ENCODE measurements around the gene PRPH. TPM values are rescaled to one million over a fixed set of nuclear protein-coding genes. Genes with fewer than 3 reads are reported as not detected.
"Not testable (repeated sequence)": the region's sequence is repeated elsewhere in the genome, so short reads cannot be mapped to it uniquely, and the experiment has no call there.

Gene PRPH
- total and polyA plus RNA-seq, 9 donors = 0.15 to 1.8 (median 0.34) TPM

DNA sequence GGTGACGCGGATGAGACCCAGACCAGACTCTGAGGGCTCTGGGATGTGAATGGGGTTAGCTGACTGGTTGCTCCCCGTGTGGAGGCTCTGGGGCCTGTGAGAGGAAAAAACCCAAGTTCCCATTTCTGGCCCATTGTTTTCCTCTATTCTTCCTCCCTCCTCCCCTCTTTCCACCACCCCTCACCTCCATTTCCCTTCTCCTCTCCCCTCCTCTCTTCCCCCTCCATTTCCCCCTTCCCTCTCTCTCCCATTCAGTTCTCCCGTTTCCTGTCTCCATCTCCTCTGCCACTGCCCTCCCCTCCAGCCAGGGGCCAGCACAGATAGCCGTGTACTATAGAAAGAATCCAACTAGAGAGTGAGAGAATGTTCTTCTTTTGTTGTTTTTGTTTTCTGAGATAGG, 12.6 kb upstream of the PRPH start:
- H3K9me3 ChIP-seq = no peaks in the 10 kb centered on the region
- intact Hi-C loops (cut with DNase I) = loop anchor here in 1 of 4 donors (10.0 kb wide), 1 partner anchor 242 kb away; no protein-coding TSS in a partner anchor
- H3K4me3 ChIP-seq = no peak overlapping the region
- no peaks in the 10 kb centered on the region for H3K4me1 ChIP-seq (ENCODE audit: insufficient read depth)
- DNase-seq = no peak
- H3K36me3 ChIP-seq = no peaks in the 10 kb centered on the region
- 68 to 73% (median 68%) methylated on average over 5 of the region's 5 CpGs for WGBS, 3 donors
- H3K27me3 ChIP-seq = no peaks in the 10 kb centered on the region
- H3K27ac ChIP-seq = no peak overlapping the region
- no peak for TF ChIP-seq EP300 (IDR thresholded peaks at IDR 0.05)
- no peak for TF ChIP-seq POLR2A (IDR thresholded peaks at IDR 0.05)
- TF ChIP-seq, protein P1, sequence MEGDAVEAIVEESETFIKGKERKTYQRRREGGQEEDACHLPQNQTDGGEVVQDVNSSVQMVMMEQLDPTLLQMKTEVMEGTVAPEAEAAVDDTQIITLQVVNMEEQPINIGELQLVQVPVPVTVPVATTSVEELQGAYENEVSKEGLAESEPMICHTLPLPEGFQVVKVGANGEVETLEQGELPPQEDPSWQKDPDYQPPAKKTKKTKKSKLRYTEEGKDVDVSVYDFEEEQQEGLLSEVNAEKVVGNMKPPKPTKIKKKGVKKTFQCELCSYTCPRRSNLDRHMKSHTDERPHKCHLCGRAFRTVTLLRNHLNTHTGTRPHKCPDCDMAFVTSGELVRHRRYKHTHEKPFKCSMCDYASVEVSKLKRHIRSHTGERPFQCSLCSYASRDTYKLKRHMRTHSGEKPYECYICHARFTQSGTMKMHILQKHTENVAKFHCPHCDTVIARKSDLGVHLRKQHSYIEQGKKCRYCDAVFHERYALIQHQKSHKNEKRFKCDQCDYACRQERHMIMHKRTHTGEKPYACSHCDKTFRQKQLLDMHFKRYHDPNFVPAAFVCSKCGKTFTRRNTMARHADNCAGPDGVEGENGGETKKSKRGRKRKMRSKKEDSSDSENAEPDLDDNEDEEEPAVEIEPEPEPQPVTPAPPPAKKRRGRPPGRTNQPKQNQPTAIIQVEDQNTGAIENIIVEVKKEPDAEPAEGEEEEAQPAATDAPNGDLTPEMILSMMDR (IDR thresholded peaks at IDR 0.05) = no peak

DNA sequence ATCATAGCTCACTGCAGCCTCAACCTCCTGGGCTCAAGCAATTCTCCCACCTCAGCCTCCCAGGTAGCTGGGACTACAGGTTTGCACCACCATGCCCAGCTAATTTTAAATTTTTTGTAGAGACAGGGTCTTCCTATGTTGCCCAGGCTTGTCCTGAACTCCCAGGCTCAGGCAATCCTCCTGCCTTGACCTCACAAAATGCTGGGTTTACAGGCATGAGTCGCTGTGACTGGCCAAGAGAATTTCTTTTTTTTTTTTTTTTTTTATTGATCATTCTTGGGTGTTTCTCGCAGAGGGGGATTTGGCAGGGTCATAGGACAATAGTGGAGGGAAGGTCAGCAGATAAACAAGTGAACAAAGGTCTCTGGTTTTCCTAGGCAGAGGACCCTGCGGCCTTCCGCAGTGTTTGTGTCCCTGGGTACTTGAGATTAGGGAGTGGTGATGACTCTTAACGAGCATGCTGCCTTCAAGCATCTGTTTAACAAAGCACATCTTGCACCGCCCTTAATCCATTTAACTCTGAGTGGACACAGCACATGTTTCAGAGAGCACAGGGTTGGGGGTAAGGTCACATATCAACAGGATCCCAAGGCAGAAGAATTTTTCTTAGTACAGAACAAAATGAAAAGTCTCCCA, 12.1 kb upstream of the PRPH start:
- H3K36me3 ChIP-seq; H3K27me3 ChIP-seq; DNase-seq; H3K9me3 ChIP-seq; H3K4me3 ChIP-seq; H3K4me1 ChIP-seq (ENCODE audit: insufficient read depth); H3K27ac ChIP-seq: not testable (repeated sequence)
- WGBS, 3 donors = 78 to 88% (median 86%) methylated on average over 1 to 3 of the region's 6 CpGs
- intact Hi-C loops (cut with DNase I) = loop anchor here in 1 of 4 donors (10.0 kb wide), 1 partner anchor 242 kb away; no protein-coding TSS in a partner anchor

DNA sequence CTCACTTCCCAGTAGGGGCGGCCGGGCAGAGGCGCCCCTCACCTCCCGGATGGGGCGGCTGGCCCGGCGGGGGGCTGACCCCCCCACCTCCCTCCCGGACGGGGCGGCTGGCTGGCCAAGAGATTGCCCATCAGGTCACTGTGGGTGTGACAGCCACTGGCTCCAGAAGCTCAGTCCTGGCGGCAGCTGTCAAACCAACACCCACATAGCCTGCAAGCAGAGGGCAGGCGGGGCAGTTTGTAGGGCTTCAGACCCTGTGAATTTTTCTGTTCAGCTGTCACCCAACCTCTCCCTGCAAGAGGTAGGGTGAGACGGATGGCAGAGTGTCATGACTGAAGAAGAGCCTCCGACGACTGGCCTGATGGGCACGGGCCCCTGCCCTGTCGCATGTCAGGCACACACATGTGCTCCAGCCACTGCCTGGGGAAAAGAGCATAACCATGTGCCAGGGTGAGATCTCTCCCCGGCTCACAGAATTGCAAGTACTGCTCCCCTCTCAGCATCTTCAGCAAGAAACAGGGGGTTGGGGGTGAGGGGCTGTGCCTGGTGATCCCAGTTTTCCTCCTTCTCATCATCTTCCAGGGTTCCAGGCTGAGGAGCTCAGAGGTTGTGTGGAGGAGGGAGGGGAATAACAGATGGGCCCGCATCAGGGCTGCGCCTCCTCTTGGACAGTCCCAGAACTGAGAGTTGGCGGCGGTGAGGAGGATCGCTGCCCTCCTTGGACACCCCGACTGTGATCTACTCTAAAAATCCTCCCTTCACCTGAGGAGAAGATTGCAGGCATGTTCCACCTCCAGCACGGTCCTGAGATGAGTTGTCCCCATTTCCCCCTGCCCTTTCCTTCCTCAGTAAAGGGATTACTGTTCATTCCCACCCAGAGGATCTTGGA, 11.2 kb upstream of the PRPH start:
- intact Hi-C loops (cut with DNase I) = loop anchor here in 1 of 4 donors (10.0 kb wide), 1 partner anchor 241 kb away; no protein-coding TSS in a partner anchor
- no peaks in the 10 kb centered on the region for H3K4me1 ChIP-seq (ENCODE audit: insufficient read depth)
- no peaks in the 10 kb centered on the region for H3K9me3 ChIP-seq
- no peaks in the 10 kb centered on the region for H3K36me3 ChIP-seq
- no peak for TF ChIP-seq EP300 (IDR thresholded peaks at IDR 0.05)
- TF ChIP-seq, protein P1 (IDR thresholded peaks at IDR 0.05) = no peak
- no peak for TF ChIP-seq POLR2A (IDR thresholded peaks at IDR 0.05)
- H3K27ac ChIP-seq = no peak overlapping the region
- H3K4me3 ChIP-seq = no peak overlapping the region
- H3K27me3 ChIP-seq = no peaks in the 10 kb centered on the region
- 79 to 85% (median 82%) methylated on average over 19 to 25 of the region's 25 CpGs for WGBS, 3 donors
- DNase-seq = no peak

DNA sequence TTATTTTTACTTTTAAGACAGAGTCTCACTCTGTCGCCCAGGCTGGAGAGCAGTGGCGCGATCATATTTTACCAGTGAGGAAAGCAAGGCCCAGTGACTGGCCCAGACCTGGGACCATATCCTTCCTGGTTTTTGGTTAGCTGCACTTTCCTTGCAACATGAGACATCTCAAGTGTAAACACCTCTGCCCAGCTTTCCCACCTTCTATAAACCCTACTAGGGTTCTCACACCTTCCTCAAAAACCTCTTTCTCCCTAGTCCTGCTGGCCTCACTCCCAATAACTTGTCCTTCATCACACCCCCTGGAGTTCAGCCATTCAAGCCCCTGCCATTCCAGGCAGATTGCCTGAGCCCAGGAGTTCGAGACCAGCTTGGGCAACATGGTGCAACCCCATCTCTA, 10.3 kb upstream of the PRPH start:
- Histone ChIP-seq H3K9me3 (no peaks in the 10 kb centered on the region), H3K27me3 (no peaks in the 10 kb centered on the region), H3K4me1 (ENCODE audit: insufficient read depth) (no peaks in the 10 kb centered on the region), H3K36me3 (no peaks in the 10 kb centered on the region), H3K4me3 (no peak overlapping the region), H3K27ac (no peak overlapping the region)
- no peak for DNase-seq
- 73 to 80% (median 79%) methylated on average over 4 of the region's 4 CpGs for WGBS, 3 donors
- TF ChIP-seq EP300 (IDR thresholded peaks at IDR 0.05) = no peak
- TF ChIP-seq POLR2A (IDR thresholded peaks at IDR 0.05) = no peak
- TF ChIP-seq, protein P1 (IDR thresholded peaks at IDR 0.05) = no peak
- intact Hi-C loops (cut with DNase I) = loop anchor here in 1 of 4 donors (10.0 kb wide), 1 partner anchor 240 kb away; no protein-coding TSS in a partner anchor
